ENCODE results near the gene EFCAB8.

DNA sequence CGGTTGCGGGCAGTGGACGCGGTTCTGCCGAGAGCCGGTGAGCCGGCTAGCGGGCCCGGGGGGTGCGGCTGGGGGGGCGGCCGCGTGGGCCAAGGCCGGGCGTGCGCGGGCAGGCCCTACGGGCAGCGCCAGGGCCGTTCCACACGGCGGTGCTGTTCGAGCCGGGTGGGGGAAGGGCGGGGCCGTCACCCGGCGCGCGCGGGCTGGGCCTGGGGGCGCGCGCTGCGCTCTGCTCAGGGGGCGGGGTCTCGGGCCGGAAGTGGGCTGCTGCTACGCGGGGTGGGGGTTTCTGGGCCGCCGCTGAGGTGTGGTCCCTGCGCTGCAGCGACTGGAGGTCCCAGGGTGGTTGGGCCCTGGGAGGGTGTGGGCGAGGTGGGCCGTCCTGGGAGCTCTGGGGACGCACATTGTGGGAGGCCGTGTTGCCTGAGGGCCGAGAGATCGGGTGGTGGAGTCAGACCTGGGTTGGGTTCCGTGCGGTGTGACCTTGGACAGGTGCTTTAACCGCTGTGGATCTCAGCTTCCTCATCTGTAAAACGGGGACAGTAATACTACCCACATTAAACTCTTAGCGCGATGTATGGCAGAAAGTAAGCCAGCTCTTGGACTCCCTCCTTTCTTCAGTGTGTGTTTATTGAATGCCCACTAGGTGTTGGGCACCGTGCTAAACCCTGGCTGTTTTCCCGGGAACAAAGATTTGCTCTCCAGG lies 38.6 kb upstream of the EFCAB8 start:
- TF ChIP-seq CTCF (IDR thresholded peaks at IDR 0.05; ENCODE audit: low read length) (no peak), EZH2phosphoT487 (IDR thresholded peaks at IDR 0.05; ENCODE audit: low read length) (no peak), EZH2 (optimal IDR thresholded peaks at IDR 0.05; ENCODE audit: low read depth, low read length) (no peak)
